Upper lobe of left lung (tissue), 4 donors: ENCODE data around the gene MAN2A1.

Source experiments
- POLR2A ChIP-seq, 4 donors: fragments of 450-650 bp; IDR thresholded peaks; one replicate each; pipeline ENCODE4 v1.5.1; 2016 to 2017; ENCODE audit warnings: antibody characterized with exemption in 4 of 4, mild to moderate bottlenecking in 2 of 4
- POLR2AphosphoS5 ChIP-seq, 2 donors: sonication (generic); formaldehyde crosslinking; IDR thresholded peaks; one replicate each; pipeline ENCODE4 v1.5.1; 2017; ENCODE audit warnings: antibody characterized with exemption in 2 of 2
- TF ChIP-seq, protein P1 (sequence below), 6 experiments: fragments of 450-650 bp in 4 of 6; fragments of 200-600 bp in 2 of 6; sonication (generic) in 2 of 6; IDR thresholded peaks; one replicate each; pipeline ENCODE4 v1.5.1; 2016 to 2019; ENCODE audit warnings: antibody characterized with exemption in 6 of 6

- TF ChIP-seq, protein P1, sequence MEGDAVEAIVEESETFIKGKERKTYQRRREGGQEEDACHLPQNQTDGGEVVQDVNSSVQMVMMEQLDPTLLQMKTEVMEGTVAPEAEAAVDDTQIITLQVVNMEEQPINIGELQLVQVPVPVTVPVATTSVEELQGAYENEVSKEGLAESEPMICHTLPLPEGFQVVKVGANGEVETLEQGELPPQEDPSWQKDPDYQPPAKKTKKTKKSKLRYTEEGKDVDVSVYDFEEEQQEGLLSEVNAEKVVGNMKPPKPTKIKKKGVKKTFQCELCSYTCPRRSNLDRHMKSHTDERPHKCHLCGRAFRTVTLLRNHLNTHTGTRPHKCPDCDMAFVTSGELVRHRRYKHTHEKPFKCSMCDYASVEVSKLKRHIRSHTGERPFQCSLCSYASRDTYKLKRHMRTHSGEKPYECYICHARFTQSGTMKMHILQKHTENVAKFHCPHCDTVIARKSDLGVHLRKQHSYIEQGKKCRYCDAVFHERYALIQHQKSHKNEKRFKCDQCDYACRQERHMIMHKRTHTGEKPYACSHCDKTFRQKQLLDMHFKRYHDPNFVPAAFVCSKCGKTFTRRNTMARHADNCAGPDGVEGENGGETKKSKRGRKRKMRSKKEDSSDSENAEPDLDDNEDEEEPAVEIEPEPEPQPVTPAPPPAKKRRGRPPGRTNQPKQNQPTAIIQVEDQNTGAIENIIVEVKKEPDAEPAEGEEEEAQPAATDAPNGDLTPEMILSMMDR (IDR thresholded peaks at IDR 0.05), result no peak
- TF ChIP-seq POLR2A (IDR thresholded peaks at IDR 0.05) (no peak), POLR2AphosphoS5 (IDR thresholded peaks at IDR 0.05) (no peak)
Observed at GRCh38 chr5:109697339-109697738, 7.6 kb downstream of the MAN2A1 start.
